B cell (primary cell): ENCODE measurements around the gene BTN2A1. TPM values are rescaled to one million over a fixed set of nuclear protein-coding genes. Genes with fewer than 3 reads are reported as not detected.

Experiments used
- ATAC-seq: fragments of 200-7000 bp; cut with Tn5 transposase; one replicate; pipeline ENCODE4 v1.10.0; 2021; ENCODE audit warnings: low read depth, mild to moderate bottlenecking, moderate number of reproducible peaks, moderate library complexity
- CTCF ChIA-PET: fragments of 350-600 bp; sonication (Branson Sonifier 250); formaldehyde crosslinking; loops from one replicate; lab custom pipeline; 2021; ENCODE audit warnings: antibody characterized with exemption, inconsistent platforms; lab: Charles Lee
- POLR2A ChIA-PET: fragments of 350-600 bp; sonication (Branson Sonifier 250); formaldehyde crosslinking; loops from one replicate; lab custom pipeline; 2021; ENCODE audit warnings: antibody characterized with exemption; lab: Charles Lee
- DNase-seq: peaks from one replicate; pipeline ENCODE4 v3.0.0; 2013
- H2AFZ ChIP-seq: 2 replicates; pipeline ENCODE4 v1.6.1; 2012; ENCODE audit warnings: mild to moderate bottlenecking, low read depth, low read length; ENCODE audit not compliant: insufficient read depth, poor library complexity, severe bottlenecking
- H3K27ac ChIP-seq, 2 donors: 1 replicate in 1 of 2; 2 replicates in 1 of 2; pipeline ENCODE4 v1.5.1; 2012 to 2013; ENCODE audit warnings: low read length in 2 of 2, mild to moderate bottlenecking in 2 of 2, moderate library complexity in 1 of 2
- H3K27me3 ChIP-seq, 4 experiments: fragments of 200-600 bp in 1 of 4; sonication (generic) in 1 of 4; replicated peaks in 1 of 4; 1 replicate in 2 of 4; 2 replicates in 2 of 4; pipeline versions ENCODE4 v1.6.1 to v1.7.0; 2013 to 2016; ENCODE audit warnings: low read length in 3 of 4, mild to moderate bottlenecking in 2 of 4, mixed read lengths in 1 of 4, moderate library complexity in 1 of 4; ENCODE audit not compliant: insufficient read depth in 4 of 4, control insufficient read depth in 3 of 4; ENCODE audit errors: control extremely low read depth in 1 of 4
- H3K36me3 ChIP-seq, 2 experiments: replicated peaks in 1 of 2; 1 replicate in 1 of 2; 2 replicates in 1 of 2; pipeline versions ENCODE4 v1.6.1 to v1.7.1; 2013; ENCODE audit warnings: low read length in 1 of 2; ENCODE audit not compliant: insufficient read depth in 2 of 2, control insufficient read depth in 1 of 2; ENCODE audit errors: control extremely low read depth in 1 of 2, extremely low read depth in 1 of 2
- H3K4me1 ChIP-seq, 2 donors: fragments of 200-600 bp in 1 of 2; sonication (generic) in 1 of 2; 1 replicate in 1 of 2; 2 replicates in 1 of 2; pipeline versions ENCODE4 v1.5.1 to v1.6.1; 2013 to 2017; ENCODE audit warnings: low read length in 2 of 2; ENCODE audit not compliant: control insufficient read depth in 2 of 2, insufficient read depth in 2 of 2
- H3K4me2 ChIP-seq: replicated peaks from 2 replicates; pipeline ENCODE3; 2012; ENCODE audit warnings: mild to moderate bottlenecking, low read depth, low read length; ENCODE audit not compliant: poor library complexity, severe bottlenecking
- H3K4me3 ChIP-seq, 5 experiments: fragments of 200-600 bp in 1 of 5; sonication (generic) in 1 of 5; 1 replicate in 3 of 5; 2 replicates in 2 of 5; pipeline versions ENCODE4 v1.5.1 to v1.7.0; 2011 to 2016; ENCODE audit warnings: low read length in 4 of 5, mild to moderate bottlenecking in 4 of 5, low read depth in 2 of 5, control low read depth in 1 of 5, moderate library complexity in 1 of 5; ENCODE audit not compliant: insufficient read depth in 1 of 5; ENCODE audit errors: control extremely low read depth in 1 of 5, extremely low read depth in 1 of 5
- H3K79me2 ChIP-seq: fragments of 200-600 bp; sonication (generic); one replicate; pipeline ENCODE4 v1.6.0; 2016; ENCODE audit warnings: low read length; ENCODE audit not compliant: control insufficient read depth, insufficient read depth
- H3K9ac ChIP-seq: fragments of 200-600 bp; sonication (generic); 2 replicates; pipeline ENCODE4 v1.6.1; 2017; ENCODE audit warnings: mild to moderate bottlenecking, low read length, moderate library complexity
- H3K9me3 ChIP-seq, 3 donors: one replicate each; pipeline versions ENCODE4 v1.6.1 to v1.7.1; 2013; ENCODE audit warnings: low read length in 2 of 3; ENCODE audit not compliant: control insufficient read depth in 2 of 3, insufficient read depth in 1 of 3; ENCODE audit errors: control extremely low read depth in 1 of 3
- H4K20me1 ChIP-seq: 2 replicates; pipeline ENCODE4 v1.6.0; 2012; ENCODE audit warnings: mild to moderate bottlenecking, low read length; ENCODE audit not compliant: insufficient read depth, control insufficient read depth, poor library complexity, severe bottlenecking
- H3K27ac Mint-ChIP-seq: one replicate; pipeline ENCODE4 v1.8.0; 2021; ENCODE audit warnings: mixed read lengths
- H3K27me3 Mint-ChIP-seq: one replicate; pipeline ENCODE4 v1.8.0; 2021; ENCODE audit warnings: mixed read lengths
- H3K4me1 Mint-ChIP-seq: one replicate; pipeline ENCODE4 v1.8.0; 2021; ENCODE audit warnings: mixed read lengths
- H3K4me3 Mint-ChIP-seq: one replicate; pipeline ENCODE4 v1.8.0; 2021; ENCODE audit warnings: mixed read lengths
- H3K9me3 Mint-ChIP-seq: one replicate; pipeline ENCODE4 v1.8.0; 2022; ENCODE audit warnings: mixed read lengths; ENCODE audit not compliant: insufficient read depth
- EZH2 ChIP-seq: IDR thresholded peaks from 2 replicates; pipeline ENCODE4 v1.6.1; 2012; ENCODE audit warnings: borderline replicate concordance, low read depth, mild to moderate bottlenecking, moderate library complexity, low read length; ENCODE audit not compliant: insufficient read depth, poor library complexity, severe bottlenecking
- WGBS: methylation state at CpG from one replicate; pipeline ENCODE4 v1.1.5; 2013; ENCODE audit warnings: missing lambda C conversion rate; ENCODE audit not compliant: insufficient coverage; 5-methylcytosine and 5-hydroxymethylcytosine counted together
- intact Hi-C: fragments of 100-400 bp; cut with micrococcal nuclease; formaldehyde crosslinking; loops from one replicate; pipeline ENCODE4 v1.10.0; 2022
- polyA plus RNA-seq: library from polyadenylated mRNA; depleted of rRNA; stranded (reverse); fragments of >200 nt; gene quantifications from 2 replicates; pipeline ENCODE4 v1.2.3, GENCODE V29; 2012
- total RNA-seq, 2 donors: library from RNA; stranded (reverse); fragments of 120-200 nt in 1 of 2; gene quantifications; 1 replicate in 1 of 2; 2 replicates in 1 of 2; pipeline versions ENCODE4 v1.2.3 to v1.2.4, GENCODE V29; 2013 to 2022
- TF ChIP-seq, protein P1 (sequence below): fragments of 200-600 bp; IDR thresholded peaks from one replicate; pipeline ENCODE4 v1.8.0; 2022; ENCODE audit warnings: antibody characterized with exemption, mild to moderate bottlenecking

The BTN2A1 gene
- total and polyA plus RNA-seq, 2 donors (not counting 1 experiment from before 2014, with no cell fraction given): 55.1 to 69.6 TPM

DNA sequence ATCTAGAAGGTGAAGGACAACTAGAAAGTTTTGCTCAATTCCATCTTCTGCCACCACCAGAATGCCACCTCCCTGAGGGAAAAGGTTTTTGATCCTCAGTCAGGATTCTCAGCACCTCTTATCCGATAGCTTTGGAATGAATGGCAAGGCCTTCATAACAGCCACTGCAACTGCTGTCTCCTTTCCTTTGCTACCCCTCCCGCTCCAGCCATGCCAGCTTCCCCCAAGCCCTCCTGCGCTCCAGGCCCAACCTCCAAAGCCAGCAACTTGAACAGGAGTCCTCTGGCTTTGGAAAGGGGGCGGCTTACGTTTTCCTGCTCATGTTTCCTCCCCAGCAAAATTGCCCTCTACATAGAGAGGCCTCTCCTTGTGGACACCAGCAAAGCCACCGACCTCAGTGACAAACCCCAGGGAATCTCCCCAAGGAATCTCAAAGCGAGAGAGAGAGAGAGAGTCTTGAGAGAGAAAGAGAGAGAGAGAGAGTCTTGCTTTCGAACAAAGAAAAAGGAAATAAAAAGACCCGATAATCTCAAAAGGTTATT lies 420 bp upstream of the BTN2A1 start:
- intact Hi-C loops: loop anchor here (1.0 to 5.0 kb wide), 7 partner anchors 17 to 111 kb away; partner anchors contain the start of genes BTN3A3 and HMGN4
- Histone ChIP-seq H3K79me2 (peaks cover 39% of the 10 kb centered on the region), H4K20me1 (peaks cover 5% of the 10 kb centered on the region), H3K4me3 (peak overlapping the region; percentile 75 to 96 (median 92)), H3K4me1 (peaks cover 30 to 46% of the 10 kb centered on the region in 2 donors), H2AFZ (peak overlapping the region; percentile 99), H3K27ac (peak overlapping the region; percentile 77 to 89), H3K9ac (peak overlapping the region; percentile 97), H3K36me3 (peaks cover 0 to 37% of the 10 kb centered on the region in 2 experiments), H3K9me3 (no peaks in the 10 kb centered on the region), H3K27me3 (no peaks in the 10 kb centered on the region), H3K4me2 (peak overlapping the region; percentile 82)
- Mint-ChIP-seq H3K4me1 (peaks cover 70% of the 10 kb centered on the region), H3K27ac (peak overlapping the region; percentile 98), H3K9me3 (no peaks in the 10 kb centered on the region), H3K27me3 (no peaks in the 10 kb centered on the region), H3K4me3 (peak overlapping the region; percentile 100)
- ChIA-PET CTCF (no interaction called here), POLR2A (no interaction called here)
- no peak for DNase-seq
- WGBS: 49% methylated on average over 6 of the region's 9 CpGs
- TF ChIP-seq, protein P1, sequence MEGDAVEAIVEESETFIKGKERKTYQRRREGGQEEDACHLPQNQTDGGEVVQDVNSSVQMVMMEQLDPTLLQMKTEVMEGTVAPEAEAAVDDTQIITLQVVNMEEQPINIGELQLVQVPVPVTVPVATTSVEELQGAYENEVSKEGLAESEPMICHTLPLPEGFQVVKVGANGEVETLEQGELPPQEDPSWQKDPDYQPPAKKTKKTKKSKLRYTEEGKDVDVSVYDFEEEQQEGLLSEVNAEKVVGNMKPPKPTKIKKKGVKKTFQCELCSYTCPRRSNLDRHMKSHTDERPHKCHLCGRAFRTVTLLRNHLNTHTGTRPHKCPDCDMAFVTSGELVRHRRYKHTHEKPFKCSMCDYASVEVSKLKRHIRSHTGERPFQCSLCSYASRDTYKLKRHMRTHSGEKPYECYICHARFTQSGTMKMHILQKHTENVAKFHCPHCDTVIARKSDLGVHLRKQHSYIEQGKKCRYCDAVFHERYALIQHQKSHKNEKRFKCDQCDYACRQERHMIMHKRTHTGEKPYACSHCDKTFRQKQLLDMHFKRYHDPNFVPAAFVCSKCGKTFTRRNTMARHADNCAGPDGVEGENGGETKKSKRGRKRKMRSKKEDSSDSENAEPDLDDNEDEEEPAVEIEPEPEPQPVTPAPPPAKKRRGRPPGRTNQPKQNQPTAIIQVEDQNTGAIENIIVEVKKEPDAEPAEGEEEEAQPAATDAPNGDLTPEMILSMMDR: no peak
- TF ChIP-seq EZH2: no peak
- ATAC-seq: peak; percentile 1

DNA sequence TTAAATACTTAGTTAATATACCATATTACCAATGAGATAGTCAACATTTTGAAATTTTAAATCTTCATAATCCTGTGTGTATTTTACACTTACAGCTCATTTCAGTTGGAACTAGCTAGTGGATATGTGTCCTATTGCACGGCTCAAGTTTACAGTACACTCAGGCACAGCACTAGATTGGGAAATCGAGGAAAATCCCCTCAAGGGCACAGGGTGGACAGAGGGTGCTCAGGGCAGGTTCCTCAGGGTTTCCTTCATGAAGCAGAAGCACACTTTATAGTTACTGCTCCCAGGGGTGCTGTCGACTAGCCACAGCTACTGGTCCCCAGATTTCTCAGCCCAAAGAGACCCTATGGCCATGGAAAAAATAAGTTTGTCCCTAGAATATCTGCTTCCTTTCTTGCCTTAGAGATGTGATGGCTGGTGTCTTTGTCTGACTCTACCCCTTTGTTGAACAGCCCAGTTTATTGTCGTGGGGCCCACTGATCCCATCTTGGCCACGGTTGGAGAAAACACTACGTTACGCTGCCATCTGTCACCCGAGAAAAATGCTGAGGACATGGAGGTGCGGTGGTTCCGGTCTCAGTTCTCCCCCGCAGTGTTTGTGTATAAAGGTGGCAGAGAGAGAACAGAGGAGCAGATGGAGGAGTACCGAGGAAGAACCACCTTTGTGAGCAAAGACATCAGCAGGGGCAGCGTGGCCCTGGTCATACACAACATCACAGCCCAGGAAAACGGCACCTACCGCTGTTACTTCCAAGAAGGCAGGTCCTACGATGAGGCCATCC lies 1.5 kb downstream of the BTN2A1 start:
- ChIA-PET CTCF (no interaction called here), POLR2A (no interaction called here)
- ATAC-seq: no peak
- H3K4me1 Mint-ChIP-seq: peaks cover 80% of the 10 kb centered on the region
- Histone ChIP-seq H3K4me2 (peak overlapping the region; percentile 82), H4K20me1 (peaks cover 5% of the 10 kb centered on the region), H3K4me3 (peak overlapping the region in 4 of 5 experiments; percentile 25 to 90 (median 51)), H3K27ac (no peak overlapping the region), H3K27me3 (no peaks in the 10 kb centered on the region), H3K36me3 (peaks cover 5 to 55% of the 10 kb centered on the region in 2 experiments), H3K79me2 (peaks cover 48% of the 10 kb centered on the region), H3K9ac (peak overlapping the region; percentile 17), H3K4me1 (peaks cover 30 to 47% of the 10 kb centered on the region in 2 donors), H3K9me3 (no peaks in the 10 kb centered on the region), H2AFZ (no peak overlapping the region)
- DNase-seq: no peak
- peak overlapping the region; percentile 79 for H3K4me3 Mint-ChIP-seq
- TF ChIP-seq EZH2: no peak
- TF ChIP-seq, protein P1: no peak
- H3K27me3 Mint-ChIP-seq: no peaks in the 10 kb centered on the region
- intact Hi-C loops: loop anchor here (5.0 kb wide), 3 partner anchors 37 to 78 kb away; partner anchors contain the start of gene HMGN4
- peak overlapping the region; percentile 60 for H3K27ac Mint-ChIP-seq
- H3K9me3 Mint-ChIP-seq: no peaks in the 10 kb centered on the region
- WGBS: 96% methylated on average over 9 of the region's 16 CpGs
